Nucleus accumbens (tissue), 56 donors: ENCODE data around the gene ATG13.

Experiments
- DNase-seq, 56 donors: peaks; one replicate each; lab custom pipeline; 2025; lab: John Stamatoyannopoulos, UW

The ATG13 gene

GRCh38 chr11:46603704-46604308 lies 13.5 kb upstream of the ATG13 start:
- no peak for DNase-seq

GRCh38 chr11:46604796-46605195 lies 12.6 kb upstream of the ATG13 start:
- no peak for DNase-seq

- no peak for DNase-seq
Measured at GRCh38 chr11:46607516-46607915, 9.8 kb upstream of the ATG13 start.

GRCh38 chr11:46609386-46609785 lies 8.0 kb upstream of the ATG13 start:
- no peak for DNase-seq

- no peak for DNase-seq
Measured at GRCh38 chr11:46611526-46612304, 5.6 kb upstream of the ATG13 start.

GRCh38 chr11:46612326-46612725 lies 5.0 kb upstream of the ATG13 start:
- peak in 4 of 56 donors; percentile 3 to 31 (median 13) for DNase-seq

GRCh38 chr11:46615756-46616155 lies 1.6 kb upstream of the ATG13 start:
- no peak for DNase-seq

- DNase-seq: no peak
Measured at GRCh38 chr11:46616551-46617133, 711 bp upstream of the ATG13 start.

- DNase-seq: no peak
Measured at GRCh38 chr11:46617972-46618314, 590 bp downstream of the ATG13 start.

GRCh38 chr11:46618837-46619236 lies 1.5 kb downstream of the ATG13 start:
- DNase-seq: no peak

GRCh38 chr11:46625406-46625805 lies 8.1 kb downstream of the ATG13 start:
- no peak for DNase-seq

- no peak for DNase-seq
Measured at GRCh38 chr11:46628961-46629360, 11.6 kb downstream of the ATG13 start.

- DNase-seq: no peak
Measured at GRCh38 chr11:46630237-46630636, 12.9 kb downstream of the ATG13 start.

GRCh38 chr11:46631676-46632075 lies 14.3 kb downstream of the ATG13 start:
- DNase-seq: no peak

GRCh38 chr11:46632502-46632901 lies 15.1 kb downstream of the ATG13 start:
- DNase-seq: no peak

GRCh38 chr11:46633291-46634217 lies 16.2 kb downstream of the ATG13 start:
- no peak for DNase-seq

GRCh38 chr11:46635557-46636139 lies 18.3 kb downstream of the ATG13 start:
- no peak for DNase-seq

GRCh38 chr11:46637546-46637945 lies 20.2 kb downstream of the ATG13 start:
- DNase-seq: peak in 20 of 56 donors; percentile 3 to 32 (median 22)

GRCh38 chr11:46639197-46639839 lies 22.0 kb downstream of the ATG13 start:
- DNase-seq: no peak
